GM12878 (cell line): Measurements from ENCODE around the gene CAP2. TPM values are rescaled to one million over a fixed set of nuclear protein-coding genes. Genes with fewer than 3 reads are reported as not detected.

Experiments used
- ATAC-seq: fragments of 200-7000 bp; cut with Tn5 transposase; 3 replicates; pipeline ENCODE4 v1.9.1; 2020; ENCODE audit warnings: mild to moderate bottlenecking, moderate library complexity
- BruUV-seq: library from RNA; stranded (reverse); fragments of 400-500 nt; replicated peaks from 2 replicates; lab custom pipeline; 2021; lab: Mats Ljungman, UMichigan
- CTCF ChIA-PET: fragments of 300-600 bp; sonication (Branson Sonifier 250); formaldehyde crosslinking; extraction: SDS; loops from one replicate; lab custom pipeline; 2021; ENCODE audit warnings: inconsistent platforms; lab: Yijun Ruan, JAX
- POLR2A ChIA-PET: fragments of 350-600 bp; formaldehyde crosslinking; extraction: SDS; loops from one replicate; lab custom pipeline; 2021; ENCODE audit warnings: inconsistent platforms; lab: Charles Lee
- RAD21 ChIA-PET: fragments of 300-600 bp; sonication (Branson Sonifier 250); formaldehyde crosslinking; loops from one replicate; lab custom pipeline; 2023; ENCODE audit warnings: antibody characterized with exemption; ENCODE audit not compliant: unreplicated experiment; lab: Charles Lee
- SMC1A ChIA-PET: fragments of 300-600 bp; sonication (Branson Sonifier 250); formaldehyde crosslinking; loops from one replicate; lab custom pipeline; 2023; ENCODE audit not compliant: unreplicated experiment, uncharacterized antibody; lab: Charles Lee
- DNase-seq: peaks from one replicate; pipeline ENCODE4 v3.0.0-alpha.2; 2011; ENCODE audit warnings: low read depth, low spot score
- FAIRE-seq: peaks from 3 replicates; lab custom pipeline; 2011; peaks lifted over from hg19 to GRCh38; lab: Jason Lieb, UNC
- H2AFZ ChIP-seq: 2 replicates; pipeline ENCODE4 v1.6.0; 2011; ENCODE audit warnings: low read depth, low read length, control low read depth; ENCODE audit not compliant: control insufficient read depth
- H3K27ac ChIP-seq: 2 replicates; pipeline ENCODE4 v1.5.1; 2011; ENCODE audit warnings: control low read depth; ENCODE audit not compliant: control insufficient read depth, insufficient read depth
- H3K27me3 ChIP-seq, 2 experiments: replicated peaks in 1 of 2; 2 replicates each; pipeline versions ENCODE4 v1.6.0 to v1.6.1; 2011; ENCODE audit warnings: low read length in 1 of 2; ENCODE audit not compliant: control insufficient read depth in 2 of 2, insufficient read depth in 2 of 2
- H3K36me3 ChIP-seq, 2 experiments: 2 replicates each; pipeline ENCODE4 v1.5.1; 2011; ENCODE audit warnings: low read length in 1 of 2; ENCODE audit not compliant: control insufficient read depth in 2 of 2, insufficient read depth in 2 of 2
- H3K4me1 ChIP-seq: 2 replicates; pipeline ENCODE4 v1.6.1; 2011; ENCODE audit warnings: mild to moderate bottlenecking, low read length, moderate library complexity, mixed read lengths; ENCODE audit not compliant: control insufficient read depth, insufficient read depth
- H3K4me2 ChIP-seq: 2 replicates; pipeline ENCODE4 v1.6.0; 2011; ENCODE audit warnings: control low read depth; ENCODE audit not compliant: control insufficient read depth, insufficient read depth
- H3K4me3 ChIP-seq: fragments of 200-600 bp; sonication (generic); 2 replicates; pipeline ENCODE4 v1.5.1; 2016
- H3K79me2 ChIP-seq: 2 replicates; pipeline ENCODE4 v1.6.0; 2011; ENCODE audit warnings: low read length; ENCODE audit not compliant: control insufficient read depth, insufficient read depth
- H3K9ac ChIP-seq: 2 replicates; pipeline ENCODE4 v1.8.0; 2011; ENCODE audit warnings: low read length, control low read depth, mixed read lengths; ENCODE audit not compliant: control insufficient read depth, insufficient read depth
- H3K9me3 ChIP-seq: replicated peaks from 3 replicates; pipeline ENCODE4 v1.5.1; 2011; ENCODE audit warnings: mild to moderate bottlenecking, low read length; ENCODE audit not compliant: control insufficient read depth, insufficient read depth
- H4K20me1 ChIP-seq: 2 replicates; pipeline ENCODE4 v1.6.0; 2011; ENCODE audit not compliant: control insufficient read depth, insufficient read depth
- CBFB ChIP-seq: IDR thresholded peaks from 2 replicates; pipeline ENCODE4 v1.6.1; 2016; ENCODE audit warnings: antibody characterized with exemption, low read depth
- CTCF ChIP-seq, 3 experiments: IDR thresholded peaks in 2 of 3; conservative IDR thresholded peaks in 1 of 3; 2 replicates each; pipeline ENCODE4 v1.5.1; 2011; ENCODE audit warnings: low read depth in 3 of 3, low read length in 3 of 3, mild to moderate bottlenecking in 3 of 3, control low read depth in 2 of 3, moderate library complexity in 2 of 3, inconsistent platforms in 1 of 3, mixed read lengths in 1 of 3; ENCODE audit not compliant: control insufficient read depth in 2 of 3, insufficient read depth in 1 of 3; ENCODE audit errors: extremely low read depth in 1 of 3
- RAD21 ChIP-seq: IDR thresholded peaks from 2 replicates; pipeline ENCODE4 v1.6.1; 2011; ENCODE audit warnings: mild to moderate bottlenecking, low read depth, low read length, moderate library complexity; ENCODE audit not compliant: insufficient read depth
- RB1 ChIP-seq: fragments of 450-650 bp; formaldehyde crosslinking; IDR thresholded peaks from 2 replicates; pipeline ENCODE4 v1.6.1; 2017; ENCODE audit warnings: mild to moderate bottlenecking, borderline replicate concordance
- WGBS: methylation state at CpG from one replicate; pipeline ENCODE4 v1.1.6; 2016; ENCODE audit warnings: low lambda C conversion rate; ENCODE audit not compliant: insufficient replicate concordance, insufficient coverage; ENCODE audit errors: missing lambda C conversion rate; 5-methylcytosine and 5-hydroxymethylcytosine counted together
- in situ Hi-C: fragments of 300-500 bp; cut with MboI; formaldehyde crosslinking; loops from 9 replicates; pipeline ENCODE4 v1.14.3; 2018; ENCODE audit warnings: mixed read lengths
- intact Hi-C: fragments of 100-400 bp; cut with micrococcal nuclease; formaldehyde crosslinking; loops from one replicate; pipeline ENCODE4 v1.14.2; 2022; ENCODE audit not compliant: unreplicated experiment
- polyA plus RNA-seq, 11 experiments: library from polyadenylated mRNA; depleted of rRNA in 4 of 11; unstranded in 6 of 11; stranded (reverse) in 5 of 11; fragments of >200 nt; fragmentation: Nextera tagmentation in 4 of 11; fragmentation: Illumina TruSeq in 1 of 11; extraction: Ambion mirVana in 4 of 11; extraction: Trizol in 1 of 11; gene quantifications; 1 replicate in 1 of 11; 2 replicates in 10 of 11; pipeline versions ENCODE4 v1.2.1 to v1.2.3, GENCODE V29; 2011 to 2016; ENCODE audit warnings: inconsistent platforms in 2 of 11, missing spikeins in 2 of 11, low read depth in 1 of 11
- total RNA-seq, 4 experiments: library from RNA; depleted of rRNA in 3 of 4; stranded (reverse); fragments of >200 nt in 3 of 4; fragmentation: Illumina TruSeq in 1 of 4; extraction: Trizol in 1 of 4; gene quantifications; 2 replicates each; pipeline versions ENCODE4 v1.2.1 to v1.2.3, GENCODE V29; 2013 to 2021

CAP2 gene
- total and polyA plus RNA-seq, 10 of the 15 experiments (the other 5 are each of a cell fraction or from before 2014, with no cell fraction given) = 0.10 to 2.0 (median 0.15) TPM; not detected in 7

- H3K27me3 ChIP-seq = no peaks in the 10 kb centered on the region
- H3K4me1 ChIP-seq = no peaks in the 10 kb centered on the region
- no peak overlapping the region for H3K9ac ChIP-seq
- no TSS peak for BruUV-seq
- CTCF ChIA-PET = interaction anchor here (0.6 to 3.1 kb wide), 17 partner anchors 9 to 329 kb away, joined by 3 to 19 read pairs (median 4); no protein-coding TSS in a partner anchor
- no peak overlapping the region for H3K4me3 ChIP-seq
- ATAC-seq = peak; percentile 66
- no peaks in the 10 kb centered on the region for H3K9me3 ChIP-seq
- TF ChIP-seq CBFB (no peak), CTCF (IDR thresholded peaks at IDR 0.05 in 2 of 3, conservative IDR thresholded peaks at IDR 0.05 in 1 of 3; ENCODE audit: control insufficient read depth in 2 of 3, extremely low read depth in 1 of 3, insufficient read depth in 1 of 3, low read depth in 3 of 3, low read length in 3 of 3) (peak; percentile 15 to 21 (median 20); a peak in 2 of 6 replicates), RB1 (no peak), RAD21 (peak; percentile 22; the same call in 1 of the 2 replicates)
- SMC1A ChIA-PET = interaction anchor here (0.9 to 2.6 kb wide), 12 partner anchors 9 to 187 kb away, joined by 3 to 16 read pairs (median 4); no protein-coding TSS in a partner anchor
- H4K20me1 ChIP-seq = no peaks in the 10 kb centered on the region
- no peak overlapping the region for H3K4me2 ChIP-seq
- POLR2A ChIA-PET = interaction anchor here (0.6 to 0.9 kb wide), 2 partner anchors 24 to 77 kb away, joined by 4 to 6 read pairs; no protein-coding TSS in a partner anchor
- DNase-seq = no peak
- RAD21 ChIA-PET = interaction anchor here (0.9 to 2.6 kb wide), 3 partner anchors 14 to 79 kb away, joined by 3 to 9 read pairs (median 3); no protein-coding TSS in a partner anchor
- no peak overlapping the region for H2AFZ ChIP-seq
- in situ Hi-C loops = no loop called here
- H3K79me2 ChIP-seq = no peaks in the 10 kb centered on the region
- 30% methylated on average over 5 of the region's 5 CpGs for WGBS
- no peak overlapping the region for H3K27ac ChIP-seq
- intact Hi-C loops = no loop called here
- FAIRE-seq = no peak
- no peaks in the 10 kb centered on the region for H3K36me3 ChIP-seq
Measured at GRCh38 chr6:17505062-17505476, 111.7 kb downstream of the CAP2 start.
